Mammary epithelial cell (primary cell): ENCODE results near the gene CCL21.

ENCODE experiments used
- CTCF ChIP-seq, 2 donors: IDR thresholded peaks in 1 of 2; conservative IDR thresholded peaks in 1 of 2; 2 replicates each; pipeline ENCODE4 v1.5.1; 2011 to 2012; ENCODE audit warnings: inconsistent platforms in 2 of 2, low read length in 2 of 2, mild to moderate bottlenecking in 2 of 2, control low read depth in 1 of 2, low read depth in 1 of 2; ENCODE audit not compliant: insufficient read depth in 1 of 2; ENCODE audit errors: extremely low read depth in 1 of 2
- EZH2 ChIP-seq: IDR thresholded peaks from 2 replicates; pipeline ENCODE4 v1.6.1; 2012; ENCODE audit warnings: low read length, inconsistent platforms, borderline replicate concordance

DNA sequence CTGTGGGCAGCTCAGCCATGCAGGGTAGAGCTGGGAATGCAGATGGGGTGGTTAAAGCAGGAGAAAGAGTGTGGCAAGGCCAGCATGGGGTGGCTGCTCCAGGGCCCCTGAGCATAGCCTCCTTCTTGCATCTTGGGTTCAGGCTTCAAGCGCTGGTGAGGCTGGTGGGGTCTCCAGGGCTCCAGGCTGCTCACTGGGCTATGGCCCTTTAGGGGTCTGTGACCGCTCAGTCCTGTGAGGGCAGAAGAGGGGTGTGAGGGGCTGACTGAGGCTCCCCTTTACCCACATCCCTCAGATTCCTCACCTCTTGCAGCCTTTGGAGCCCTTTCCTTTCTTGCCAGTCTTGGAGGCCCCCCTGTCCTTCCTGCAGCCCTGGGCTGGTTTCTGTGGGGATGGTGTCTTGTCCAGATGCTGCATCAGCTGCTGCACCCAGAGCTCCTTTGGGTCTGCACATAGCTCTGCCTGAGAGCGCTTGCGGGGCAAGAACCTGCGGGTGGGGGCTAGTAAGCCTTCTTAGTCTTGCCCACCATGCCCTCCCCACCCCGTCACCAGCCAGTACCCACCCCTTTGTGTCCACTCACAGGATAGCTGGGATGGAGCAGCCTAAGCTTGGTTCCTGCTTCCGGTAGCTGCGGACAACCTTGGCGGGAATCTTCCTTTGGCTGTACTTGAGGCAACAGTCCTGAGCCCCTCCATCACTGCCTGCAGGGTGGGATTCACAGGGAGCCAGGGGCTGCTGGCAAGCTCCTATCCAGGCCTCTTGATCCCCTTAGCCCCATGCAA is 549 bp downstream of the CCL21 start:
- TF ChIP-seq CTCF (conservative IDR thresholded peaks at IDR 0.05 in 1 of 2, IDR thresholded peaks at IDR 0.05 in 1 of 2; ENCODE audit: extremely low read depth in 1 of 2, insufficient read depth in 1 of 2, low read depth in 1 of 2, low read length in 2 of 2), result no peak
- no peak for TF ChIP-seq EZH2
